DMS153 (cell line): ENCODE data around the gene NDFIP2.
"Not testable (repeated sequence)": the region's sequence is repeated elsewhere in the genome, so short reads cannot be mapped to it uniquely, and the experiment has no call there.

Experiments
- DNase-seq: peaks from one replicate; lab custom pipeline; 2025; lab: John Stamatoyannopoulos, UW

NDFIP2 gene

GRCh38 chr13:79593641-79594275, 112.8 kb downstream of the NDFIP2 start:
- no peak for DNase-seq

GRCh38 chr13:79600146-79600545, 119.2 kb downstream of the NDFIP2 start:
- not testable (repeated sequence) for DNase-seq

GRCh38 chr13:79602936-79603335, 122.0 kb downstream of the NDFIP2 start:
- DNase-seq: no peak

GRCh38 chr13:79604752-79605151, 123.8 kb downstream of the NDFIP2 start:
- DNase-seq: peak; percentile 36
